ENCODE measurements around the gene CSE1L.
"Not testable (repeated sequence)": the region's sequence is repeated elsewhere in the genome, so short reads cannot be mapped to it uniquely, and the experiment has no call there.

CSE1L gene

GRCh38 chr20:49122920-49123319, 76.8 kb downstream of the CSE1L start:
- DNase-seq (ENCODE audit: low read depth), result no peak
- no peak for TF ChIP-seq CTCF (IDR thresholded peaks at IDR 0.05; ENCODE audit: insufficient read depth, low read depth, low read length, missing control alignments)
- H3K4me3 ChIP-seq (ENCODE audit: low read depth, low read length), result no peak overlapping the region

DNA sequence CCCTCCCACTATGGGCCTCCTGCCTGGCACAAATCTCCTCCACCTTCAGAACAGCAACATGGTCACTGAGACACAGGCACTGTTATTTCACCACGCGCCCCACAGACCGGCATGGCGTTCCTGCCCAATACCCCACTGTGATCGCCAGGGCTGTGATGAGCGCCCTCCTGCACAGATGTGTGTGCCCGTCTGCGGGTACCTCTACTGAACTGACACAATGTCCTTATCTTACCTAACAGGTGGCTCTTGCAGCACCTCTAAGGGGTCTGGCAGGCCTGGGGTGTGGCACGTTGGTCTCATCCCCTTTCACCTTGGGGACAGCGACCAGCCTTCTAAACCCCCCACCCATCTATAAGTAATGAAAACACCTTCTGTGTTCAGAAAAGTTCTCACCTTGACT, 77.9 kb downstream of the CSE1L start:
- TF ChIP-seq CTCF (IDR thresholded peaks at IDR 0.05; ENCODE audit: insufficient read depth, low read depth, low read length, missing control alignments), result no peak
- DNase-seq (ENCODE audit: low read depth), result no peak
- no peak overlapping the region for H3K4me3 ChIP-seq (ENCODE audit: low read depth, low read length)

DNA sequence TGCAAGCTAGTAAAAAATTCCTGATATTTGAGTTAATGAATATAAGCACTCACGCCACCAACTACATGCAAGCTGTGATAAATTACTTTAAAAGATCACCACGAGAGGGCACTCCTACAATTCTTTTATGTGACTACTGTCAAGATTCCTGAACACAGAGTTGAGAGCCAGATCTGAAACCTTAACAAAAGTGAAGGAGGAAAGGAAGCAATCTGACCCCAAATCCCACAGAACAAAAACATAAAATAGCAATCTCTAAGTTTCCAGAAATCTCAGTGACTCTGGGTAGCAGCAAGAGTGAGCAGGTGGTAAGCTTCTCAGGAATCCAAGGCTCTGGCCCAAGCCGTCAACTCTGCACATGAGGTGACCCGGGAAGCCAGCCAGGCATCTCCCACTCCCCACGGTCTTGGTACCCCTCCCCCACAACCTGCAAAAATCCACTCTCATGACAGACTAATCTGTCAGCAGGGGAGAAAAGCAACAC, 86.9 kb downstream of the CSE1L start:
- DNase-seq (ENCODE audit: low read depth), result peak; percentile 71
- TF ChIP-seq CTCF (IDR thresholded peaks at IDR 0.05; ENCODE audit: insufficient read depth, low read depth, low read length, missing control alignments), result peak; percentile 36
- no peak overlapping the region for H3K4me3 ChIP-seq (ENCODE audit: low read depth, low read length)

DNA sequence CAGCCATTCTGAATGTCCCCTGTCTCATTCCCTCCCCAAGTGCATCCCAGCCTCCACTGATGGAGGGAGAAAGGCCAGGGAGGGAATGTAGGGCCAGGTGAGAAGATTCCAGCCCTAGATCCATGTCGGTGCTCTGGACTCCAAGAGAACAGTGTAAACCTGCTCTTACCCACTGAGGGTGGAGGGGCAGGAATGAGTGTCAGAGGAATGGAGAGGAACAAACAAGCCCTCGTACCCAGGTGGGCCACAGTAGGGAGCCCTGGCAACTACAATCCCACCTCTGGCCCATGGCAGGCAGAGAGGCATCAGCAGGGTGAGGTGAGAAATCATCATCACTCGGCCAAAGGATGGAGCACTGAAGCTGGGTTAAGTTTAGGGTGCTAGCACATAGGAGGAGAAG, 87.5 kb downstream of the CSE1L start:
- H3K4me3 ChIP-seq (ENCODE audit: low read depth, low read length), result no peak overlapping the region
- no peak for DNase-seq (ENCODE audit: low read depth)
- TF ChIP-seq CTCF (IDR thresholded peaks at IDR 0.05; ENCODE audit: insufficient read depth, low read depth, low read length, missing control alignments), result no peak

DNA sequence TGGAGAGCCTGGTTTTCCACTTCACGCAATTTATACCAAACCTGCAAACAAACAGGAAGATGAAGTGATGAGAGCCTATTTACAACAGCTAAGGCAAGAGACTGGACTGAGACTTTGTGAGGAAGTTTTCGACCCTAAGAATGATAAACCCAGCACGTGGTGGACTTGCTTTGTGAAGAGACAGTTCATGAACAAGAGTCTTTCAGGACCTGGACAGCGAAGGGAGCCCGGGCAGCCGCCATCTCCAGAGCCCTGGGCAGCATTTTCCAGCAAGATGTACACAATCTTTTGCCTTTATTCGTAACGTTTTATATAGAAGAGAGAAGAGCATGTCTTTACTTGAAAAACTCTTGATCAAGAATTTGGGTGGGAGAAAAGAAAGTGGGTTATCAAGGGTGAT, 88.7 kb downstream of the CSE1L start:
- DNase-seq (ENCODE audit: low read depth); H3K4me3 ChIP-seq (ENCODE audit: low read depth, low read length): not testable (repeated sequence)

GRCh38 chr20:49136817-49137571, 90.9 kb downstream of the CSE1L start:
- H3K4me3 ChIP-seq (ENCODE audit: low read depth, low read length), result no peak overlapping the region
- DNase-seq (ENCODE audit: low read depth), result no peak
- TF ChIP-seq CTCF (IDR thresholded peaks at IDR 0.05; ENCODE audit: insufficient read depth, low read depth, low read length, missing control alignments), result no peak

GRCh38 chr20:49138431-49138830, 92.3 kb downstream of the CSE1L start:
- H3K4me3 ChIP-seq (ENCODE audit: low read depth, low read length), result no peak overlapping the region
- TF ChIP-seq CTCF (IDR thresholded peaks at IDR 0.05; ENCODE audit: insufficient read depth, low read depth, low read length, missing control alignments), result no peak
- no peak for DNase-seq (ENCODE audit: low read depth)

Measured in GM12865 (cell line).